GM18867 (cell line): ENCODE results near the gene TRPM3.

ENCODE experiments used
- ATAC-seq: cut with Tn5 transposase; IDR thresholded peaks from one replicate; pipeline ENCODE4 v1.9.1; 2021; ENCODE audit warnings: mild to moderate bottlenecking, moderate library complexity; ENCODE audit not compliant: unreplicated experiment

TRPM3 gene

DNA sequence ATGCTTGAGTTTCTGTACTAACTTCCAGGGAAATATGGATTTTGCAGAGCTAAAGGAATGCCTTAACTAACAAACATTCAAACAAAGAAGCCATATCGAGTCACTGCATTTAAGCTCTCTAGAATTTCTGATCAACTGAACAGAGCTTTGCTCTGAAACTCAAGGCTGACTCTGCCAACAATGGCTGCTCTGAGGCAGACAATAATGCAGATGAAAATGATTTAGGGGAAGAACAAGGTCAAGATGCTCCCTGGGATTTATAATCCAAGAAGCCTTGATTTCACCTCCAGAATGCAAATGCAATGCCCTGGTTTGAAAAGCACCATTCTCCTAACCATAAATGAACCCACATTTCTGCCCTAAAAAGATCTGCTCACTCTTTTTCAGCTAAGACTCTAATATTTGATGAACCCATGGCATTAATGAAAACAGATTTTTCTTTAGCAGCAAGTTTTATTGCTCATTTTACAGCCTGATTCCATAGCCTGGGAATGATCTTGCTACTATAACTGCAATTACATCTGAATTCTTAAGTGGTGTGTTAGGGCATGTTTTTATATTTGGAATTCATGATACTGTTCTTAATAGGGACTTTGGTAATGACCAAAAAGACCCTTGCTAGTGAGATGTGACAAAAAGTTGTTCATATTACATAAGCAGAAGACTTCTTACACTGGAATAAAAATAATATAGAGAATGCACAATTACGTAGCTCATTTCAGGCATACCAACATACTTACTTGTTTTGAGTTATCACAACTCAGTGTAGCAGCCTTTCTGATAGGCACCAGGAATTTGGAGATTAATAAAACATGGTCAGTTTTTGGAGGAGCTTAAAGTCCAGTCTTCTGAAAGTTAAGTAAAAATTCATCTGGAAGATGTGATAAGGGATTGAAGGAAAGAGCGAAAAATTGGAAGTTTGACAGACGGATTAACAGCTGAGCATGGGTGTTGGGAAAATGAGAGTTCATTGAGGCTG is 169.4 kb downstream of the TRPM3 start:
- no peak for ATAC-seq

DNA sequence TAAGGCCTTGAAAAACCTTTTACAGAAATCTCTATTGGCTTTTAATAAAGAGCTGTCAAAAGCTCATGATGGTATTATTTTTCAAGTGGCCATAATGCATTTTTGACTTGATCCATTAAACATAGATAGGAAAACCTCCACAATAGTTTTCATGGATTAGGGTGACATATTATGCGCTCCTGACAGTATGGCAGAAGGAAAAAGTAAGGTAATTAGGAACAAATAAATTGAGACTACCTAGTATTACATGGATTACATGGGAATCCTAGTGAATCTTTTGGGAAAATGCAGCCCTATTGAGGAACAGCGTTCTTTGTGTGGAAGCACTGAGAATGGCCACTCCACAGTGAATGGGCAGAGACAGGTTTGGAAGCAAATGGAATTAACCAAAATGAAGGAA is 171.2 kb downstream of the TRPM3 start:
- no peak for ATAC-seq

DNA sequence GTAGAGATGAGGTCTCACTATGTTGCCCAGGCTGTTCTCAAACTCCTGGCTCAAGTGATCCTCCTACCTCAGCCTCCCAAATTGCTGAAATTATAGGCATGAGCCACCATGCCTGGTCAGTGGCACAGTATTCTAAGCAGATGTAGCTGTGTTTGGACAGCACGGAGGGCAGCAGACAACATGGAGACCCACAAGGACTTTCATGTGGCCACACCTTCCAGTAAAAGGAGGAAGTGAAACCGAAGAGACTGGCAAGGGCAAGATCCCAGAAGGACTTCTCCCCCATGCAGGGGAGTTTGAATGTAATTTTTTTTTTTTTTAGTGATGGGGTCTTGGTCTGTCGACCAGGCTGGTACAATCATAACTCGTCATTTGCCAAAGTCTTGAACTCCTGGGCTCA is 172.2 kb downstream of the TRPM3 start:
- ATAC-seq: peak; percentile 63

DNA sequence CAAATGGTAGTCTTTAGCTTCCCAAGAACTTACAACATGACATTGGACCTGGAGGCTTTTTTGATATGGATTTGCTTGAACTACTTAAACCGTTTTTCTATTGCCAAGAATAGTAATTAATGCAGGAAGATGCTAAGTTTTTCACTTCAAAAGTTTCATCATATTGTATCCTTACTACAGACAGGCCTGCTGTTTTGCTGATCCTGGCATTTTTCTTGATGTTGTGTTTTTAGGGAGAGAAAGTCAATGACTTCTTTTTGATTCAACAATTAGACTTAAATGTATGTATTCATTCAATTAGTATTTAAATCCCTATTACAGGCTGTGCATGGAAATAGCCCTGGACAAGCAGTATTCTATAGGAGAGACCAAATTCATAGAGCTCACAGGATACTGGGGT is 172.7 kb downstream of the TRPM3 start:
- ATAC-seq: no peak

DNA sequence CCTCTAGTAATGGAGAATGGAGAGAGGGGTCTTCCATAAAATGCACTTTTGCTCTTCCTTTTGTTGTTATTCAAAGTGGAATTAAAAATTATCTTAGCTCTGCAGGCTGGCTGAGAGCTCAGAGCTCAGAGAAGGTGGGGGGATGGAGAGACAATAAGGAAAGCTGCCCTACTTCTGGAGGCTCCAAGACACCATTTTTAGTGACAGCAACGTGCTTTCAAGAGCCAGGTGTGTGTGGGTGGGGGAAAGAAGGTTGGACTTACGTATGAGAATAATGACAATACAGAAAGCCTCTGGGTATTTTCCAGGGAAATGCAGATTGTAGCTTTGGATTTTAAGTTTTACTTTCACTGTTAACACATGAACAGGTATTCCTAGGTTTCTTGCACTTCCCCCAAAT is 173.9 kb downstream of the TRPM3 start:
- ATAC-seq: no peak

DNA sequence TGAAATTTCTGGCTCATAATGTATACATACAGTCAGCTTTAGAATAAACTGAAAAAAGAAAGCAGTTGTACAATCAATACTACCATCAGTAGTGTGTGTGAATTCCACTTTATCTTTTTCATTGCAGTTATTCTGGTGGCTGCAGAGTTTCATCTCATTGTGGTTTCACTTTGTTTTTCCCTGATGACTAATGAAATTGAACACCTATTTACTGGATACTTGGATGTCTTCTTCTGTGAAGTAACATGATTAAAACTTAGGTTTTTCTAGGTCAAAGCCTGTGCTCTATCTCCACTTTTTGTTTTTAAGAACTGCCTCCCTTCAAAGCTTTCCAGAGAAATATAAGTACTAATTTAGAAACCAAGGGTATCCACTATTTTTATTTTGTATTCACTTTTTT is 174.3 kb downstream of the TRPM3 start:
- ATAC-seq: no peak

DNA sequence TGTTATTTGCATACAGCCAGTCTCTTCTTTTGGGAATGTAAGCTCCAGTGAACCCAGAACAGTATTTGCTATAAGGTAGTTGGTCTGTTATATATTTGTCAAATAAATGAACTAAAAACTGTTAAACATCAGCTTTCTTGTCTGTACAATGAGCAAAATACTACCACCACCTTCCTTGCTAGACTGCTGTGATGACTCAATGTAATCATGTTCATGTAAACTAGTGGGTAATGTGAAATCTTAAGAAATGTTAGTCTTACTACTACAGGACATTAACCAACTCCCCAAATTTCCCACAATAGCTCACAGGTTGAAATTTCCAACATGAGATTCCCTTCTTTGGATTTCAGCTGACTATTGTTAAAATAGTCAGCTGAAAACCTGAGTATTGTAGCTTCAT is 176.1 kb downstream of the TRPM3 start:
- no peak for ATAC-seq

DNA sequence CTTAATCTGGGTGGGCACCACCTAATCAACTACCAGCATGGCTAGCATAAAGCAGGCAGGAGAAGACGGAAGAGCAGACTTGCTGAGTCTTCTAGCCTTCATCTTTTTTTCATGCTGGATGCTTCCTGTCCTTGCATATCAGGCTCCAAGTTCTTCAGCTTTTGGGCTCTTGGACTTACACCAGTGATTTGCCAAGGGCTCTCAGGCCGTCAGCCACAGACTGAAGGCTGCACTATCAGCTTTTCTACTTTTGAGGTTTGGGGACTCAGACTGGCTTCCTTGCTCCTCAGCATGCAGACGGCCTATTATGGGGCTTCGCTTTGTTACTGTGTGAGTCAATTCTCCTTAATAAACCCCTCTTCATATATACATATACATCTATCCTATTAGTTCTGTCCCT is 180.2 kb downstream of the TRPM3 start:
- ATAC-seq: no peak

DNA sequence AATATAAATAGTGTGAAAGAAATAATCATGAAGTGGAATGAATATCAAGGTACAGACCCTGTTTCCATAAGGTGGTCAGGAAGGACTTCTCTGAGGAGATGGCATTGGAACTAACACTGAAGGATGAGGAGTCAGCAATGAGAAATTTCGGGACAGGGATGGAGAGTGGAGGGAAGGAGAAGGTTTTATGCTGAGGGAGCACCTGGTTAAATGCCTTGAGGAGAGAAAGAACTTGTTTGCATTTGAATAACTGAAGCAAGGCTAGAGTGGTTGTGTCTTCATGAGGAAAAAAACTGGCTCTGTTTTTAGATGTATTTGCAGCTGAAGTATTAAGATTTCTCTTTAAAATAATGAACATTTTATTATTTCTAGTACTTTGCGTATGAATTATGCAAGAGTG is 180.8 kb downstream of the TRPM3 start:
- ATAC-seq: no peak

DNA sequence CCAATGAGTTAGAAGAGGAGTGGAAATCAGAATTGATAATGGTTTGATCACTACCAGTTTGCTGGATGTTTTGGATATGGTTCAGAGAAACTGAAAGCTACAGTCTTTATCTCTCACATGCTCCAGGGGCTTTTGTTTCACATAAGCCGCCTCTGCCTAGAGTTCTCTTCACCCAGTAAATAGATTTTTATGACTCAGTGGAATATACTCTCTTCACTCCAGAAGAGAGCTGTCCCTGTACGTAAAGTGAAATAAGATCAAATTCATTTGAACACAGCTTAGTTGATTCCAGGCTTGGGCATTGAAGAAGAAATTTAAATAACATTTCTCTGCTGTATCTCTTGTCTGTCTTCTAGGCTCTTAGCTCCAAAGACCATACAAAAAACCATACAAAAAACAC is 184.9 kb downstream of the TRPM3 start:
- ATAC-seq: no peak

DNA sequence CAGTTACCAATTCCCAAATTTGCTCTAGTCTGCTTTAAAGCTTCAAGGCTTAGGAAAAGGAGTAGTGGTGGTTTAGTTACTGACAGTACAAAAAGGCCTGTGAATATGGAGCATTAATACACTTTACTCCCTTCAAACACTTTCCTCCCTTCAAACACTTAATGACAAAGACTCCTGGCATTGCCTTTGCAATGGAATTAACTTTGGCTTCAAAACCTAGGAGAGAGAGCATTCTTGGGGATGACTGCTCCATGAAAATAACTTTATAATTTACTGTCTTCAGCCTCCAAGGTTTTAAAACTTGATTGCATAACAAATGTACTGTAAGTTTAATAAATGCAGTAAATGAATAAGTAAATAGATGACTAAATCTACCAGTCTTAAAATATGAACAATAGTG is 185.6 kb downstream of the TRPM3 start:
- no peak for ATAC-seq

DNA sequence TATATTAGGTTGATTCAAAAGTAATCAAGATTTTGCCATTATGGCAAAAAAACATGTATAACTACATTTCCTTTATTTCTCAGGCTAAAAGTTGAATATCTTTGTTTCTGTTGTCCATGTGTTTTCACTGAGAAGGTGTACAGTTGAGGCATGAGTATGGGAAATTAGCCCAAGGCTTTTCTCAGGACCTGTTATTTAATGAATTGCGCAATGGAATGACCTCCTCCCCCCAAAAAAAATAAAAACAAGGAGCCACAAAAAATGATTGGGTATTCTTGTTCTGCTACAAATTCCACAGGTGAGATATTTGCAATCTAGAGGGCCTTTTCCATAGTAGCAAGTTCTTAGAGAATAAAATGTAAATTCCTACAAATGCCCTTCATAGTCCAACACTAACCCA is 186.8 kb downstream of the TRPM3 start:
- ATAC-seq: no peak

DNA sequence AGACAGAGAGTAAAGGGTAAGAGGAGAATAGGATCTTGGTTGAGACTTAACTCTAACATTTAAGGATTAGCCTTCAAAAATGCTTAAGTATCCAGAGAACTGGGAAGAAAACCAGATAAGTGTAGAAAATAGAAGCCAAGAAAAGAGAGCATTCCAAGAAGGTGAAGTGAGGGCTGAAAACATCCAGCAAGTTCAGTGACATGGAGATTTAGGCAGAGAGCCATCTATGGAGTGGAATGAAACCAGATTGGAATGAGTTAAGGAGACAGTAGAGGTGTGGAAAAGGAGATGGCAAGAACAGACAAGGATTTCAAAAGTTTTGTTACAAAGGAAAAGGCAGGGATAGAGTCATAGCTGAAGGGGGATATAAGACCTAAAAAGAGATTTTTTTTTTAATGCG is 188.1 kb downstream of the TRPM3 start:
- no peak for ATAC-seq

DNA sequence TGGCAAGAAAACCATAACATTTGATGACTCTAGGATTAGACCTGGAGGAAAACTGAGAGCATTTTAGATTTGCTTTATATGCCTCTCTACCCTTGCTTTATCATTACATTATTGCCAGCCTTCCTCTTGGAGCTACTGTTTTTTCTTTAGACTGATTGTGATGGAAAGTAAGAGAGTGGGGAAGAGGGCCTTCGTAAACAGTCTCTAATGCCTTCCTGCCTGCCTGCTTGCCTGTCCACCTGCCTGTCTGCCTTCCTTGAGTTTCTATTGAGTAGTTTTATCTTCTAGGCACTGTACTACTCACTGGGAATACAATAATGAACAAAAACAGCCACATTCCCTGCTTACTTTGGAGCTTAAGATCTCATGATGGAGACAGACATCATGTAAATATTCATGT is 189.3 kb downstream of the TRPM3 start:
- ATAC-seq: no peak

DNA sequence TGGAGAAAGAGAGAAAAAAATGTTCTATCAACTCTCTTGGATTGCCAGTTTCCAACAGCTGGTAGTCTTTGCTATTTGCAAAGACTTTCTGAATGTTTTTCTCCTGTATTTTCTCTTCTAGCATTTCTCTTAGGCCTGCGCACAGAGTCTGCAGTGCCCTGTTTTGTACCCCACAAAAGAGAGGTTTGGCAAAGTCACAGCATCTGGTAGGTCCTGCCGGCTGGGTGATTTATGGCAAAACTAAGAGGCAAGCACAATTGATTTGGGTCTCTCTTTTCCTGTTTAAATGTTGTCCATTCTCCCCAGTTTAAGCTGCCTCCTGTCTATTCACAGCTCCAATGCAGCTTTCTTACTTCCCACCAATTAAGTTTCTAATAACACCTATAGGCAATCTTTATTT is 193.9 kb downstream of the TRPM3 start:
- ATAC-seq: no peak

DNA sequence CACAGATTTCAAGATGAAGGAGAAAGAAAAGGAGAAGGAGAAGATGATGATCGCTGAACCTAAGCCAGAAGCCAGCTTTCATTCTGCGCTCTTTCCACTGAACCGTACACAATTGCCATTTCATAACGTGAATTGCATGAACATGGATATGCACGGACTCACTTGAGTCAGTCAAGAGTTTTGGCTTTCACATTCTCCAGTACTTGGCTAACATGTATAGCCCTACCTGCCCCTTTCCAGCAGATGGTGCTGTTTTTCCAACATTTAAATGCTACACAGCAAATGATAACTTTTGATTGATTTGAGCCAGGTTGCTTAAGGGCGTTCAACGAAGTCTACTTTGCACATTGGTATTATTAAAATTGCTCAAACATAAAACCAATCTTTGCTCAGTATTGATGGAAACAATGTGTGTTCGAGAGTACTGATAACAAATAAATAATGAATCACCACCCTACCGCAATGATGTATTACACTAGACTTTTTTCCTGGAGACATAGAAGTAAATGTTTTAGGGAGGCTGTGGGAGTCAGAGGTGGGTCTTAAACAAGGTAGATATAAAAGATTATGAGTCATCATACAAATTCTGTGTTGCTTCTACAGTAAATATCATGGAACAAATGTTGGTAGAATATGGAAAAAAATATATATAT is 196.4 kb downstream of the TRPM3 start:
- peak; percentile 85 for ATAC-seq

DNA sequence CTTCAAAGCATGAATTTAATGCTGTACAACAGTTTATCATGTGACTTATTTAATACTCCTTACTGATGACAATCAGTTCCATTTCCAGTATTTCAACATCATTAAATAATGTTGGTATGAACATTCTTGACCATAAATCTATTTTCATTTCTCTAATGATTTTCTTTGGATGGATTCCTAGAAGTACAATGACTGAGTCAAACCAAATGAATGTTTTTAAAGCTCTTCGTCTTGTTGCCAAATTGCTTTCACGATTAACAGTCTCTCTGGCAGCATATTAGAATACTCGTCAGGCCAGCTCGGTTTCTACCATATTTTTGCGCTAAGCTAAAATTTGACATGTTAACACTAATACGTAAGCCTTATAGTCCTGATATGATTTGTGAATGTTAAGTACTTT is 197.0 kb downstream of the TRPM3 start:
- ATAC-seq: no peak

DNA sequence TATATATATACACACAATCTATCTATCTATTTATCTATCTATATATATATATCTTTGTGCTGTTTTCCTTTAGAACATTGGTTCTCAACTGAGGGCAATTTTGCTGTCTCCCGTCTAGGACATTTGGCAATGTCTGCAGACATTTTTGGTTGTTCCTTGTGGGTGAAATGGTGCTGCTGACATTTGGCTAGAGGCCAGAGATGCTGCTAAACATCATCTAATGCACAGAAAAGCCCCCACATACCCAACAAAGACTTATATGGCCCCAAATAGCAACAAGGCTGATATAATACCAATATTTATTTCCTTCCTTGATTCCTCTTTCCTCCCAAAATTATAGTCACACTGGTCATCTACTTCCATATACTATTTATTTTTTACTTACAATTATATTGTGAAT is 197.5 kb downstream of the TRPM3 start:
- no peak for ATAC-seq

DNA sequence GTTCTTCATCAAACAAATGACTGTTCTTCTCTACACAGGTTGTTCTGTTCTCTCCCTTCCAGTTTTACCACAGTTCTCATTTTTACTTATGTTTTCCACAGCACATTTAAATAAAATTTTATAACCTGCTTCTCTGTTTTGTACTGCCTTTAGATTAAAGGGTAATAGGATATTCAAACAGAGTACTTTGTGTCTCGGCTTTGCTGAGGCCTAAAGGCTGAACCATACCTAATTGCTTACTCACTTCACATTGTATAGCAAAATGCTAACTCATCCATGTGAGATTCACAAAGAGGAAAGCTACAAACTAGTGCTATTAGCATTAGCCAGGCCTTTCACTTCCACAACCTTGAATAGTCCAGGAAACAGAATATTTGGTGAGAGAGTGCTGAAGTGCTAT is 200.3 kb downstream of the TRPM3 start:
- no peak for ATAC-seq

DNA sequence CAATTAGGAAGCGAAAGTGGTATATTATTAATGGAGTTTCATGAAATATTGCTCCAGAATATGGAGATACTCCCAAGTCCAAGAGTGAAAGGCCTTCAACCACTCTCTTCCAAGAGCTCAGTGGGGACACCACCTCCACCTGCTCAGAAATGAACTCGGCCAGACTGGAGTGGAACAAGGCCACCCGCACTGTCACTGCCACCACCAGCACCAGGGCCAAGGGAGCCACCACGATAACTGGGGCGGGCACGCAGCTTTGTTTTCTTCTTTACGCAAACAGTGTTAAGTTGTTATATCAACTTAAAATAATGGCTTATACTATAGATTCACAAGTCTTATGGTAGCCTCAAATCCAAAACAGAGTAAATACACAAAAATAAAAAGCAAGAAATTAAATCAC is 204.1 kb downstream of the TRPM3 start:
- no peak for ATAC-seq

DNA sequence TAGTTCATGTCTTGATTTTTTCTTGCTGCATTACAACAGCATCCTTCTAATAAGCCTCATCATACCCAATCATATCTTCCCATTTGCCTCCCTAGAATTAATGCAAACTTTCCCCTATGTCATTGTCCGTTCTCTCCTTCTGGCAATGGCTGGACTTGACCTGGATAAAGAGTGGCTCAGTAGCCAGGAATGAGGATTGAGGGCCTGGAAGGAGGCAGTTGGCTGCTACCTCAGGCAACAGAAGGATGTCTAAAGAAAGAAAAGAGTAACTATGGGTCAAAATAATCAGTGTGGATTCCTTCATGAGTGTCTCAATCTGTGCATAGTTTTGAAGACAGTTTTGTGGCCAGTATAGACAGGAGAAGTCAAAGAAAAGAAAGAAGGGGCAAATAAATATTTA is 209.6 kb downstream of the TRPM3 start:
- ATAC-seq: no peak

DNA sequence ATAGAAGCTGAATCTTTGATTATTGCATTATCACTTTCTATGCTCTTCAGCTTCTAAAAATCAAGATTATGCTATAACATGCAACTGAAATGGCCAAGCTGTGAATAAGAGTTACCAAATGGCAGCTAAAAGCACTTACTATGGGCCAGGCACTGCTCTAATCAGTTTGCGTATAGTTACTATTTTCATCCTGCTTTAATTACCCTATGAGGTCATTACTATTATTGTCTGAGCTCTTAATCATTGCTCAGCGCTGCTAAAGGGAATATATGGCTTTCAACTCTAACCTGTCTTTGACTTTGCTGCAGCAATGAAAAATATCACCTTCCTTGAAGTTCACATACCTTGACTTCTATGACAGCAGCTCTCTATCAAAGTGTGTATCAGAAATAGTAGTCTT is 210.8 kb downstream of the TRPM3 start:
- no peak for ATAC-seq
